Fibroblast of peridontal ligament (primary cell): ENCODE measurements around the gene YTHDF1.
"Not testable (repeated sequence)": the region's sequence is repeated elsewhere in the genome, so short reads cannot be mapped to it uniquely, and the experiment has no call there.

ENCODE experiments used
- DNase-seq: peaks from one replicate; pipeline ENCODE4 v3.0.0-alpha.2; 2010; ENCODE audit errors: extremely low read depth

The YTHDF1 gene

DNA sequence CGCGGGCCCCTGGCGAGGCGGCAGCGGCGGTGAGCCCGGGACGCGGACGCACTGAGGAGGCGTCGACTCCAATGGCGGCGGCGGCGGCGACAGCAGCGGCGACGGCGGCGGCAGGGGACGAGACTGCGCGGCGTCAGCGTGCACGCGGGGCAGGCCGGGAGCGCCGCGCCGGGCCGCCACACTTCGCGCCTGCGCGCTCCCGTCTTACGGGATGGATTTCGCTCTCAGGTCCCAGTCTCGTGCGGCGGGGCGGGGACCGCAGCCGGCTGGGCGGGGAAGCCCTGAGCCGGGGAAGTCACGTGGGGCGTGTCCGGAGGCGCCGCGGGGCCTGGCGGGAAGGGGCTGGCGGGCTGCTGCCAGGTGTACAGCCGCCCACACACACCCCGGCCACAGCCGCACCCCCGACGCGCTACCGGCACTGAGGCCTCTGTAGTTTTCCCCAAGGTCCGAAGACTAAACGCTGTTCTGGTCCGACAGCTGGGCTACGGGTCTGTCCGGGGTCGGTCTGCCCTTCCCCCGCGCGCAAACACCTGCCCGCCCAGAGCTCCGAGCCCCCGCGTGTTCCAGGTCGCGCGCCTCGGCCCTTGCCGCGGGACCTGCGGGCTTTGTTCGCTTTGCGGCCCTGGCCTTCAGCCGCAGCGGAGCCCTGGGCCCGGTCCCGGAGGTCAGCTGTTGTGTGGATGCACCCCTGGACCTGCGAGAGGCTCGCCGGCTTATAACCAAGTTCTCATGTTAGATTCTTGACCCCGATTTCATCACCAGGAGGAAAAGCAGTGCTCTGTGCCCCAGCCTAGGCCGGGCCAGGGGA lies at the start of gene YTHDF1:
Gene YTHDF1 (minus strand): TSS at position 91 of the 808 bp plus-strand sequence. CDS start 239 bp downstream, outside the sequence.
- DNase-seq, result peak; percentile 85

DNA sequence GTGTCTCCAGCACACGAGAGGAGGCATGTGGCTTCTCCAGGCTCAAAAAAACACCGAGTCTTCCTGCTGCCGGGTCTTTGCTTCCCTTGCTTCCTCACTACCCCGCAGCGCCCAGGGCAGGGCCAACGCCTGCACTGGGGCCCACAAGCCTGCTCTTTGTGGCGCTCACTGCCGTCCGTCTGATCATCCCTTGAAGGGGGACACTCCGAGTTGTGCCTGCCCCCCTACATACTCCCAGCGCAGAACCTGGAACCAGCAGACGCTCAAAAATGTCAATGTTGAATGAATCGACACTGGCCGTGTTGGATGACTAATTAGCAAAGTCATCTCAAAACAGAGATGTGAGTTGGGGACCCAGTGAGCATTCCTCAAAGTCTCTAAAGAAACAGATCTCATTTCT lies 48.6 kb upstream of the YTHDF1 start:
- no peak for DNase-seq

DNA sequence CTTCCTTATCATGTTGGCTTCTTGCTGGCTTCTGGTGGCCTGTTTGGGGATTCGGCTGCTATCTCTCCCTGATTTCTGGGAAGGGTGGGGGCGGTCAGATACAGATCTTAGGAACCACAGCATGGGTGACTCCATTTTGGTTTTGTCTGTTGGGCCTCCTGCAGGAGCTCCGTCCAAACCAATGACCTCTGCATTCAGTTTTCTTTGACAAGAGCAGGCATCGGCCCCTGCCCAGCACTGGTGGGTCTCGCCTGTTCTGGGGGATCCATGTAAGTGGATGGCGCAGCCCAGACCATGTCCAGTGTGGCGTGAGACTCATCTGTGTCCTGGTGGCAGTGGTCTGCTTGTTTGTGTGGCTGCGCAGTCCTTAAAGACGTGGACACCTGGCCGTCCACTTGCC lies 48.1 kb upstream of the YTHDF1 start:
- DNase-seq, result no peak

DNA sequence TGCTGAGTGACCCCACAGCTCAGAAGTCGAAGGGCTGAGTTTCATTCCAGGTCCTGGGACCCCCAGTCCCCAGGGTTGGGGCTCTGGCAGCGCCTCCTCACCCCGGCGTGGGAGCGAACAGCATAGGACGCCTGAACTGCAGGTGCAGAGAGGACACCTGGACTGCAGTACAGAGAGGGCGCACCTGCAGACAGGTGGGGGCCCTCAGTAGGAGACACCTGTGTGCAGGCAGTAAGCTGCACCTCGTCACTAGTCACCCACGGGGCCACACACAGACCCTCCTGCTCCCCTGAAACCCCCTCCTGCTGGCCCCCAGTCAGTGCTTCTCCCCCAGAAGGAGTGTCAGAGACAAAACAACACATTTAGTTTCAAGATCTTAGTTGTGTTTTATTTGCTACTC lies 46.9 kb upstream of the YTHDF1 start:
- no peak for DNase-seq

DNA sequence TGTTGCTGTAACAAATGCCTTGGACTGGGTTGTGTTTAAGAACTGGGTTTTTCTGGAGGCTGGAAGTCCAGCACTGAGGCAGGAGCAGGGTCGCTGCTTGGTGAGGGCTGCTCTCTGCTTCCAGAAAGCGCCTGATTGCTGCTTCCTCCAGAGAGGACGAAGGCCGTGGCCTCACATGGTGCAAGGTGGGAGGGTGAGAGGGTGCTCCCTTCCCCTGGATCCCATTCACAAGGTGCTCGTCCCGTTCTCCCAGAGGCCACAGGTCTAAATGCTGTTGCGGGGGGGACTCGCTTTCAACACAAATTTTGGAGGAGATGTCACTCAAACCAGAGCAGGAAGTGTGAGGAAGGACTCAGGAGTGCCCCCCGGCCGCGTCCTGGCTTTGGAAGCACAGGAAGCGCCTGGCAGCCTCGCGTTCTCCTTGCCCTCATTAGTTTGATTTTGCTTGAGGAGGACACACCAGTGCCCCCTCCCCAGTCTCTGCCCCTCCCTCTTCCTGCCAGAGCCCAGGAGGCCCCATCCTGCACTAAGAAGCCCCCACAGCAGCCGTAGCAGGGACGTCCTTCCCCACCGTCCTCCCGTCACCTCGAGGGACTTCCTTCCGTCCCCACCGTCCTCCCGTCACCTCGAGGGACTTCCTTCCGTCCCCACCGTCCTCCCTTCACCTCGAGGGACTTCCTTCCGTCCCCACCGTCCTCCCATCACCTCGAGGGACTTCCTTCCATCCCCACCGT lies 46.0 kb upstream of the YTHDF1 start:
- no peak for DNase-seq

DNA sequence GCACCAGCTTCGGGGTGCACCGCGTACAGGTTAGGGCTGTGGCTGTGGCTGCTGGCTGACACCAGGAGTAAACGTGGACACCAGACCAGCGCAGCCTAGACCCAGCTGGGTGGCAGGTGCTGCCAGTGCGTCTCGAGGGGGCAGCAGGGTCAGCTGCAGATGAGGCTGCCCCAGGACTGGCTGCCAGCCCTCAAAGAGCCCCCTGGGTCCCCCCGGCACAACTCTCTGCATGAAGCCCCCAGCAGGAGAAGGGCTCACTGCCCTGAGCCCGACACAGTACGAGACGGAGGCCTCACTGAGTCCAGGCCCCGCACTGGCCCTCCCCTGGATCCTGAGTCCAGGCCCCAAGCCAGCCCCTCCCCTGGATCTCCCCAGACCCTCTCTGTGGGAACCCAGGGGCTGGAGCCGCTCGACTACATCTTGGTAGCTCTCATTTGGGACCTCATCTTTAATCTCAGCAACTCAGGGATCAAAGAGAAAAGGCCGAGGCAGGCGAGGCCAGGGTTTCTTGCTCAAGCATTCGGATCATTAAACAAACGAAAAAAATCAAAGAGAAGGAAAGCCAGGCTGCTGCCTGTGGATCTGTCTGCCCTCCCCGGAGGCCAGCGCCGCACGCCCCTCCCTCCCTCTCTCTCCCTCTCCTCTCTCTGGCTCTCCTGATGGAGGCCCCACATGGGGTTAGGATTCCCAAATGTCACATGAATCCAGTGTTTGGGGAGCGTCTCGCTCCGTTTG lies 45.3 kb upstream of the YTHDF1 start:
- DNase-seq, result peak; percentile 30

DNA sequence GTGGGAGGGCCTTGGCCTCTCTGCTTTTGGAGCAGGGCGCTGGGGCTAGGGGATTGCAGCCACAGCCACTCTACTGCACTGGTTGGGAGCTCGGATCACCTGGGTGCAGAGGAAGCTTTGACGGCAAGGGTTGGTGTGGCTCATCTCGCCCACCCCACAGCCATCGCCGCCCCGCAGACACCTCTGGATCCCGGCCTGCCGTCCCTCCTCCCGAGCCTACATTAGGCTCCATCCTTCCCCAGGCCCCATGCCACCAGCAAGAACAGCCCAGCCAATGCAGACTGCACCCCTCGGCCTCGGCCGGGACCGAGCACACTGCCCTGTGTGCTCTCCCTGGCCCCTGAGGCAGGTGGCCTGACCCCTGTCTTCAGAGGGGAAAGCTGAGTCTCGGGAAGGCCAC lies 44.6 kb upstream of the YTHDF1 start:
- DNase-seq, result no peak

DNA sequence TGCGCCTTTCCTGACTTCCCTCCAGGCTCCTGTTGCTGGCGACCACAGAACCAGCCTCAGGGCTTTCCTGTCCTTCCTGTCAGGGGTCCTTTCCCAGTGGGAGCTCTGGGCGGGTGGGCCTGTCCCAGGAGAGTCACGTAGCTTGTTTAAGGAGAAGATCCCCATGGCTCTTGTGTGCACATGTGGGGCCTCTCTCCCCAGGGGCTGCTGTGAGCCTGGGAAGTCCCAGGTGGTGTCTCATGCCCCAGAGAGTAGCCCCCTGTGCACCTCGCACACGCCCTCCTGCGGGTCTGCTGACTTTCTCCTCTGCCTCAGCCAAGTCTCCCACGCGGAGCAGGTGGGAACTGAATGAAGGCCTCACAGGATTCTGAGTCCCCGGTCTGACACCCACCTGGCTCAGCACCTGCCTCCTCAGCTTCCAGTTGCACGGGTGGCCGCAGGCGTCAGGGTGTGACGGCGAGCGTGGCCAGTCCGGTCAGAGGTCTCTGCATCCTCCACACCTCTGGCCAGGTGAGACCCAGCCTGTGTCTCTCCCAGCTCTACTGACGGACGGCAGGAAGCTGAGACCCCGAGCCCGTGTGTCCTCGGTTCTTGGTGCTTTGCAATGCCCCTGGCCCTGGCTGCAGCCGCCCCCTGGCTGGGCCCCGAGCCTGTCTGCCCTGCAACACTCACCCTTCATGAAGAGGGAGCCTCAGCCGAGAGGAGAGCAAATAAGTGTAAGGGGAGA lies 44.0 kb upstream of the YTHDF1 start:
- no peak for DNase-seq

DNA sequence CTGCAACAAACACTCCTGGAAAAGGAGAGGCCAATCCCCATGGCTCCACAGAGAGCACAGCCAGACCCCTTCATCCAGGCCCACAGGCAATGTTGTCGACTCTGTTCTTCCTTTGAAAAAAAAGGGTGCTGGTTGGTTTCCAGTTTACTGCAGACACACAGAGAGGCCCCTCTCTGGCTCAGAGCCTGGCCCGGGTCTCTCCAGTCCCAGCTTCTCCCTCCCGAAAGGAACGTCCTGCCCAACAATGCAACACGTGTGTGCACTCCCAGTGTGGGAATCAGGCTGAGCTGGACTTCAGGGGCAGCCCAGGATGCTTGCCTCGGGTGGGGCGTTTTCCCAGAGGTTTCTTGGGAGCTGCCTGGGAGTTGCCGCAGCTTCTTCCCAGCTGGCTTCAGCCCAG lies 42.9 kb upstream of the YTHDF1 start:
- DNase-seq, result no peak

DNA sequence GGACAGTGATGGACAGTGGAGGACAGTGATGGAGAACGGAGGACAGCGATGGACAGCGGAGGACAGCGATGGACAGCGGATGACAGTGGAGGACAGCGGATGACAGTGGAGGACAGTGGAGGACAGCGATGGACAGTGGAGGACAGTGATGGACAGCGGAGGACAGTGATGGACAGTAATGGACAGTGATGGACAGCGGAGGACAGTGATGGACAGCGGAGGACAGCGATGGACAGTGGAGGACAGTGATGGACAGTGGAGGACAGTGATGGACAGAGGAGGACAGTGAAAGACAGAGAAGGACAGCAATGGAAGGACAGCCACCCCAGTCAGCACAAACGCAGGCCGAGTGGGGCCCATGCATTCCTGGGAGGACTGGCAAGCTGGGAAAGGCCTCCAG lies 41.7 kb upstream of the YTHDF1 start:
- no peak for DNase-seq

DNA sequence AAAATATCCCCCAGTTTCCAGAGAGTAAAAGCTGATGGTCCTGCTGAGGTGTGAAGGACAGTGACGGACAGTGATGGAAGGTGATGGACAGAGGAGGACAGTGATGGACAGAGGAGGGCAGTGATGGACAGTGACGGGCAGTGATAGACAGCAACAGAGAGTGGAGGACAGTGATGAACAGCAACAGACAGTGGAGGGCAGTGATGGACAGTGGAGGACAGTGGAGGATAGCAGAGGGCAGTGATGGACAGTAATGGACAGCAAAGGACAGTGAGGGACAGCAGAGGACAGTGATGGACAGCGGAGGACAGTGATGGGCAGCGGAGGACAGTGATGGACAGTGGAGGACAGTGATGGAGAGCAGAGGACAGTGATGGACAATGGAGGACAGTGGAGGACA lies 41.0 kb upstream of the YTHDF1 start:
- no peak for DNase-seq

DNA sequence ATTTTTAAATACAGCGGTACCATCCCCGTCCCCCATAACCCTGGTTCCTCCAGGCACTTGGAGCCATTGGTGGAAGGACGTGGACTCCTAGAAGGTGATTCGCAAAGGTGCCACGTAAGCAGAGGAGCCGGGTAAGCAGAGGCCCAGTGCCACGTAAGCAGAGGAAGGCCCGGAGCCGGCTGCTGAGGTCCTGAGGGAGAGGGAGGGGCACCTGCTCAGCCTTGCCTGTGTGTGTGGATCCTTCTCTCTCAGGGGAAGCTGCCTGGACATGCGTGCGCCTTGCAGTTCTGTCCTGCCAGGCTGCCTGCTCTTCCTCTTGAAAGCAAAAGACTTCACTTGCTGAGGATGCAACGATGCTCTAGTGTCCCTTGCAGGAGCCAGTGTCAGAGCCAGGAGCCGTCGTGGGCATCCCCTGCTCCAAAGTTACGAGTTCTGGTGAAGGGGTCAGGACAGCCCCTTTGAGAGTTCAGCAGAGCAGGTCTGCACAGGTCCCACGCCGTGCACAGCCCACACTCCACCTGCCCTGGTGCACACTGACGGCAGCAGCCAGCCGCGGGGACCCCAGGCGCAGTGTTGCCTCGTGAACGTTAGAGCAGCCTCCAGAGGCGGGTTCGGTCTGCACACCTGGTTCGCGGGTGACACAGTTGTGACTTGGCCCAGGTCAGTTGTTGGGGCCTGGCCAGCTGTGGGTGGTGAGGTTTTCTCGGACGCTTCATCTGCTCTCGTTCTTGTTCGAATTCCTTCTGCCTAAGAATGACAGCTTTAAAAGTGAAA lies 40.2 kb upstream of the YTHDF1 start:
- DNase-seq, result no peak

DNA sequence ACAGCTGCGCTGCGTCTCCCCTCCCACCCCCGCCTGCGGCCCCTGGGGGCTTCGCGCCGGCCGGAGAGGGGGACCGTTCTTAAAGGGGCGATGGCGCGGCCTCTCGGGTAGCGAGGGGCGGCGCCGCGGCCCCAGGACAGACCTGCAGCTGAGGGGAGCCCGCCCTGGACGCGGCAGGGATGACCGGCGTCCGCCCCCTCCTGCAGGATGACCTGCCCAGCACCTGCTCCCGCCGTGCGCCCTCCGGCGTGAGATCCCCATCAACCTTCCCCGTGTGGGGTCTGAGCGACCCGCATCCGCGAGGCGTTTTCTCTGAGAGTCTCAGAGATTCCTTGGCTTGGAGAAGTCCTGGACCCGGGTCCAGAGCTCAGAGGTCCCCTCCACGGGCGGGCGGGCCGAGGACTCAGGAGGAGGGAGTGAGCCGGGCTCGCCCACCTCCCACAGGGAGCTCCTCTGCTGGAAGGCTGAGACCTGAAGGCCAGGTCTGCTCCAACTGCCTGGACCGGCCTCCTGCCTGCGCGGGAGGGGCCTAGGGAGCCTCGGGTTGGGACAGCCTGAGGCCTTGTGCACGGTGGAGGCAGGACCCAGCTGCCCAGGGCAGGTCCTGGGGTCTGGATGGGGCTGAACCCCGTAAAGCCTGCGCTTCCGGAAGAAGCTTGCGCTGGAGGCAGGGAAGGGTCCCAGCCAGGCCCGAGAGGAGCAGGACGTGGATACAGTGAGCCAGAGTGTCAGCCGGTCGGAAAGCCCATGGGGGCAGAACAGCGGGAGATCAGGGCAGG lies 38.9 kb upstream of the YTHDF1 start:
- DNase-seq, result no peak

DNA sequence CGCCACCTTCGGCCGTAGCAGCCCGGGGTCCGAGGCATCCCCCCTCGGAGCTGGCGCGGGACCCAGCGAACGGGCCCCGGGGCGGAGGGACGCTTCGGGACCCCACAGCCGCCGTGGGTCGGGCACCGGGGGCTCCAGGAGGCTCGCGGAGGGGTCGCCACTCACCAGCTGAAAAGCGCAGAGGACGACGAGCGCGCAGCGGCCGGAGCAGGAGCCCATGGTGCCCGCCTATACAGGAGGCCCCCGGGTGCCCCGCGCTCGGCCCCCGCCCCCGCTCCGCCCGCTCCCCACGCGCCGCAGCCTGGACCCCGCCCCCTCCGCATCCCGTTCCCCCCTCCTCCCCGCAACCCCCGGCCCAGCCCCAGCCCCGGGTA lies 38.3 kb upstream of the YTHDF1 start, which contains the start of gene NKAIN4:
Gene NKAIN4 (minus strand): TSS at position 232 of the 374 bp plus-strand sequence. CDS start 13 bp downstream, at position 219.
- no peak for DNase-seq

DNA sequence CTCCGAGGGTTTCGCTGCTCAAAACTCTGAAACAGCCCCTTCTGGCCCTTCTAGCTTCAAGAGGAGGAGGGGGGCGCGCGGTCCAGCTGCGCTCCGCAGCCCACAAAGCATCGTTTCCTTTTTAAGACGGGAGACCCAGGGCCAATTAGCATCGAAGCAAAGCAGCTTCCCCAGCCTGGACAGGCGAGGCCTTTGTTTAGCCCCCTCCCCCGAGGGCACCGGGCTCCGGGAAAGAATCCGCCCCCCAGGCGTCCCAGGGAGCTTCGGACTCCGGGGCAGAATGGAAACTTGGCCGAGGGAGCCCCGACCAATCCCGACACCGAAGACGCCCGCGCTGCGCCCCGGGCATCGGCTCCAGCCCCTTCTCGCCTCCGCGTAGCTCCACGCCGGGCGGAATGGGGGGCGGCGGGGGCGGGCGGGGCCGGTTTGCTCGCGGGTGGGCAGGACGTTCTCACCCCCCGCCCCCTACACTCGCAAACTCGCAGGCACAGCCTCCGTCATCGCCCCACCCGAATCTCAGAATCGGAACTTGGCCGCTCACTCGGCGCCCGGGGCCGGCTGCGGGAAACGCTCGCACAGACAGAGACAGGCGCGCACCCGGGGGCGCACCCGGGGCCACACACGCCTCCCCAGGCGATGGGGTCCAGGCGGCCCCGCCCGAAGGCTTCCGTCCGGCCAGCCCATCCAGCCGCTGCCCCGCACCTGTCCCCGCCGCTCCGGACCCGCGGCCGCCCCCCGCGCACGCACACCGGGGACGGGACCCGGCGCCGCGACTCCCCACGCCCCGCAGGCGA lies 37.7 kb upstream of the YTHDF1 start:
- no peak for DNase-seq

DNA sequence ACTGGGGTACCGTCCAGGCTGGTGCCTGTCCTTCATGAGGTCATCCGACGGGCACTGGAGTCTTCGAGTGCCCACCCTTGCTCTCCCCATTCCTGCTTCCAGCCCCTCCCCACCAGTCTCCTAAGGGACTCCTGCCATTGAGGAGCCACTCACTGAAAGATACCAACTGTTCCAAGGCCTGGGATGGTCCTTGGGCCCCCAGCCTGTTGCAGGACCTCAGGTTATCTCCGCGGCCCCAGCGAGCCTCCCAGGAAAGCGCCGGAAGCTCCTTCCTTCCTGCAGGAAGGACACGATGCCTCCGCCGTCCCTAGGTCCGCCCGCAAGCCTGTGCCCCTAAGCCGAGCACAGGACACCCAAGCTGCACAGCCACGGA lies 37.1 kb upstream of the YTHDF1 start:
- no peak for DNase-seq

DNA sequence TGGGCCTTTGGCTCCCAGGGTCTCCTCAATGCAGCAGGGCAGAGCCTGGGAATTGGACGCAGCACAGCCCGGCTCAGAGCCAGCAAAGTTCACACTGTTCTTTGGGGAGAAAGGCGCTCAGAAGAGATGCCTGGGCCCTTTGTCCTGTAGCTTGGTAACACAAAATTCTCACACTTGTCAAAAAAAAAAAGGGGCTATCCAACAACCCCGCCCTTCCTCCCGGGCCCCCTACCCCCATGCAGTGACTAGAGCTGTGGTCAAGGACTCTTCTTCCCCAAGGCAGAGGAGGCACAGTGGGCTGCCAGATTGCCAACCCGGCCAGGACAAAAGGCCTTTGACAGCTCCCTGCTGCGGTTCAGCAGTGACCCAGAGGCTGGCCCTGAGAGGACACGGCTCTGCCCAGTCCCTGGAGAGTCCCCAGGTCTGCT lies 36.4 kb upstream of the YTHDF1 start:
- DNase-seq, result no peak

DNA sequence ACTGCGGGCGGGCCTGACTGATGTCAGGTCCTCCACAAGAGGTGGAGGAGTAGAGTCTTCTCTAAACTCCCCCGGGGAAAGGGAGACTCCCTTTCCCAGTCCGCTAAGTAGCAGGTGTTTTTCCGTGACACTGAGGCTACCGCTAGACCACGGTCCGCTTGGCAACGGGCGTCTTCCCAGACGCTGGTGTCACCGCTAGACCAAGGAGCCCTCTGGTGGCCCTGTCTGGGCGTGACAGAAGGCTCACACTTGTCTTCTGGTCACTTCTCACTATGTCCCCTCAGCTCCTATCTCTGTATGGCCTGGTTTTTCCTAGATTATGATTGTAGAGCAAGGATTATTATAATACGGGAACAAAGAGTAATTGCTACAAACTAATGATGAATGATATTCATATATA lies 35.4 kb upstream of the YTHDF1 start:
- not testable (repeated sequence) for DNase-seq

DNA sequence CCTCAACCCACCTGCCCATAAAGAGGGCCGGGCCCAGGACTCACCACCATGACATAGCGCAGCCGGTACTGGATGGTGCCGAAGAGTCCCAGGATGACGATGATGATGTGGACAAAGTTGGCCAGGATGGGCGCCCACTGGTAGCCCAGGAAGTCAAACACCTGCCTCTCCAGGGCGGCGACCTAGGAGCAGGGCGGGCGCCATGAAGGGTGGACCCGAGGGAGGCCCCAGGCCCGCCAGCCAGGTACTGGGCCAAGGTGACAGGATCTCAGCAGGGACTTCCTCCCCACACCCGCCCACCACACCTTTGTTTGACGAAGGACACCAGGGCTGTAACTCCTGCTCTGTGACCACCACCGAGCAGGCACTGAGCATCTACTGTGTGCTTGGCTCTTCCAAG lies 34.0 kb upstream of the YTHDF1 start:
- DNase-seq, result no peak
